NCI-H82 treated with DMSO at 0.1 percent for 48 hours (cell line): ENCODE results near the gene GFOD1.

Experiments
- DNase-seq: peaks from one replicate; lab custom pipeline; 2025; ENCODE audit not compliant: unreplicated experiment; lab: John Stamatoyannopoulos, UW

The GFOD1 gene

GRCh38 chr6:13487122-13488014 lies at the start of gene GFOD1:
Gene GFOD1 (minus strand): TSS chr6:13487600. CDS start chr6:13486890, 710 bp downstream.
- DNase-seq, result peak; percentile 78

GRCh38 chr6:13536796-13537526 lies 49.6 kb upstream of the GFOD1 start:
- DNase-seq, result no peak

- no peak for DNase-seq
Observed at GRCh38 chr6:13535306-13535705, 47.9 kb upstream of the GFOD1 start.

GRCh38 chr6:13534536-13534935 lies 47.1 kb upstream of the GFOD1 start:
- DNase-seq, result no peak

- peak; percentile 95 for DNase-seq
Observed at GRCh38 chr6:13531956-13532355, 44.6 kb upstream of the GFOD1 start.

GRCh38 chr6:13528777-13529343 lies 41.5 kb upstream of the GFOD1 start:
- no peak for DNase-seq

- DNase-seq, result no peak
Observed at GRCh38 chr6:13528232-13528631, 40.8 kb upstream of the GFOD1 start.

GRCh38 chr6:13527671-13528056 lies 40.3 kb upstream of the GFOD1 start:
- DNase-seq, result no peak

GRCh38 chr6:13526727-13527670 lies 39.6 kb upstream of the GFOD1 start:
- DNase-seq, result peak; percentile 86

- no peak for DNase-seq
Observed at GRCh38 chr6:13526357-13526726, 38.9 kb upstream of the GFOD1 start.

GRCh38 chr6:13524801-13525508 lies 37.6 kb upstream of the GFOD1 start:
- DNase-seq, result peak; percentile 20

- no peak for DNase-seq
Observed at GRCh38 chr6:13523826-13524622, 36.6 kb upstream of the GFOD1 start.

- DNase-seq, result no peak
Observed at GRCh38 chr6:13522656-13523055, 35.3 kb upstream of the GFOD1 start.

- DNase-seq, result no peak
Observed at GRCh38 chr6:13519839-13520238, 32.4 kb upstream of the GFOD1 start.

- DNase-seq, result no peak
Observed at GRCh38 chr6:13517116-13517515, 29.7 kb upstream of the GFOD1 start.

- DNase-seq, result no peak
Observed at GRCh38 chr6:13515912-13516311, 28.5 kb upstream of the GFOD1 start.

GRCh38 chr6:13513626-13514502 lies 26.5 kb upstream of the GFOD1 start:
- no peak for DNase-seq

- no peak for DNase-seq
Observed at GRCh38 chr6:13512900-13513299, 25.5 kb upstream of the GFOD1 start.
